Brain microvascular endothelial cell (primary cell): ENCODE measurements around the gene ROBO1.

Experiments
- DNase-seq: peaks from one replicate; pipeline ENCODE4 v3.0.0-alpha.2; 2020
- H3K27ac ChIP-seq: fragments of 250-450 bp; sonication (Bioruptor Pico); 2 replicates; pipeline ENCODE4 v1.5.1; 2020; ENCODE audit warnings: mild to moderate bottlenecking, moderate library complexity
- H3K27me3 ChIP-seq: fragments of 250-450 bp; sonication (Bioruptor Pico); replicated peaks from 2 replicates; pipeline ENCODE4 v1.5.1; 2020; ENCODE audit warnings: mild to moderate bottlenecking
- H3K36me3 ChIP-seq: fragments of 250-450 bp; sonication (Bioruptor Pico); replicated peaks from 2 replicates; pipeline ENCODE4 v1.5.1; 2020; ENCODE audit warnings: mild to moderate bottlenecking
- H3K4me3 ChIP-seq: 2 replicates; pipeline ENCODE4 v1.5.1; 2011; ENCODE audit warnings: low read depth, mild to moderate bottlenecking, control low read depth, low read length, moderate library complexity
- CTCF ChIP-seq: IDR thresholded peaks from 2 replicates; pipeline ENCODE4 v1.5.1; 2011; ENCODE audit warnings: low read depth, mild to moderate bottlenecking, moderate library complexity, low read length, control low read depth, inconsistent platforms; ENCODE audit errors: missing control alignments
- in situ Hi-C: cut with HindIII; loops from 2 replicates; pipeline ENCODE4 v1.10.0; 2017; ENCODE audit warnings: low sequenced_read_pairs, low pct_ligation_motif_present

Gene ROBO1

GRCh38 chr3:78978037-78978436 is 789.8 kb downstream of the ROBO1 start:
- no peak for DNase-seq
- in situ Hi-C loops, result no loop called here
- no peak overlapping the region for H3K4me3 ChIP-seq
- H3K36me3 ChIP-seq, result no peaks in the 10 kb centered on the region
- TF ChIP-seq CTCF, result peak; percentile 46
- no peak overlapping the region for H3K27ac ChIP-seq
- no peaks in the 10 kb centered on the region for H3K27me3 ChIP-seq

- Histone ChIP-seq H3K4me3 (no peak overlapping the region), H3K27ac (no peak overlapping the region), H3K27me3 (no peaks in the 10 kb centered on the region), H3K36me3 (no peaks in the 10 kb centered on the region)
- no peak for TF ChIP-seq CTCF
- DNase-seq, result no peak
- in situ Hi-C loops, result no loop called here
These were observed 790.7 kb downstream of the ROBO1 start for GRCh38 chr3:78977073-78977472.

- TF ChIP-seq CTCF, result no peak
- no peak for DNase-seq
- Histone ChIP-seq H3K27me3 (no peaks in the 10 kb centered on the region), H3K4me3 (no peak overlapping the region), H3K27ac (no peak overlapping the region), H3K36me3 (no peaks in the 10 kb centered on the region)
- in situ Hi-C loops, result no loop called here
These were observed 791.6 kb downstream of the ROBO1 start for GRCh38 chr3:78976200-78976599.

DNA sequence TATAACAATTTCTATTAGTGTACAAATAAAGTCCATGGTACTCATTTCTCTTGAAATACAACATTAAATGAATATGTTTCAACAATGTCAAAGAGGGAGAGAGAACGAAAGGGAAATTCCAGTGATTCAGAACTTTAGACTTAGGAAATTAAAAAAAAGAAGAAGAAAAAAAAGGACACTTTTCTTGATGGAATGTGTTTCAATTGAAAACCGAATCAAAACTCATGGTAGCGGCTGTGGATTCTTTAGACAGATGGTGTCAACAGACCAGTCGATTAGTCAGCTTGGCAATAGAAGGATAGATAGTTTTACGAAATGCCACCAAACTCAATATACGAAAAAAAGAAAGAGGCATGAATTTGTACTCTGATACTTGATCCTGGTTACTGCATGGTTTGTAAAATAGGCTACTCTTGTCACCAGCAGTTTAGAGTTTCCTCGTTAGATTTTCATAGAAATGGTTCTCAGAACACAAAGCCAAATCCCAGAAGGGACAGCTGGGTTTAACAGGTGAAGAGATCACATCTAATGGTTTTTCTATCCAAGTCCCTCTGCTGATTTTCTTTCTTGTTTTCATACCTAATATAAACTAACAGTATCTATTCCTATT is 793.5 kb downstream of the ROBO1 start:
- Histone ChIP-seq H3K27me3 (no peaks in the 10 kb centered on the region), H3K27ac (peak overlapping the region; percentile 13), H3K4me3 (no peak overlapping the region), H3K36me3 (no peaks in the 10 kb centered on the region)
- in situ Hi-C loops, result no loop called here
- peak; percentile 56 for DNase-seq
- no peak for TF ChIP-seq CTCF

DNA sequence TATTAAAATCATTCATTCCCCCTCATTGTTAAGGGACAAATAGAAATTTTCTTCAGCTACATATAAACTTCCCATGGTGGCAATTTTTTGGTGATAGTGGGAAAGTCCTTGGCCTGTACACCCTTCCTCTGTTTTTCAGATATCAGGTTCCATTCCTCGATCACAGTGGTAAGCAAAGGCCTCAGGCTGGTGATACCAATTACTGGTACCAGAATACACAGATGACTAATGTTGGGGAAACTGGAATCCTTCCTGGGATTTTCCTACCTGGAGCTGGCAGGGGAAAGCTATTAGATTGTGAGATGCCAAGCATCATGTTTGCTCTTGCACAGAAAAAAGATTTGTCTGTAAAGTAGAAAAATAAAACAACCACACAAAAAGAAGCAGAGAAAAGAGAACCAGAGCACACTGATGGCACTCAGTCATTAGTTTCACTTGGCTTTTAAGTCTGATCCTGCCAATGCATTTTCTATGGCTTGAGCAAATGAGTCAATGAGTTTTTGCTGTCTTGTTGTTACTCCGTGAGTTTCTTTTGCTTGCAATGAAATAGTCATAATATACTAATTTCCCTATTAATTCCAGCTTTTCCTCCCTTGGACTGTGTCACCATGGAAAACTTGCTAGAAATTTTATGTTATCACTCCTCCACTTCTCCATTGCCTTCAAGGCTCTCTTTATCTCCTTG is 795.0 kb downstream of the ROBO1 start:
- TF ChIP-seq CTCF, result no peak

More for the DNA sequence above, 795.0 kb downstream of the ROBO1 start:
- H3K36me3 ChIP-seq, result no peaks in the 10 kb centered on the region
- no peak overlapping the region for H3K27ac ChIP-seq
- in situ Hi-C loops, result no loop called here
- no peak overlapping the region for H3K4me3 ChIP-seq
- DNase-seq, result no peak
- no peaks in the 10 kb centered on the region for H3K27me3 ChIP-seq
